Subcutaneous adipose tissue (tissue), 4 donors: ENCODE results near the gene PLBD1. TPM values are rescaled to one million over a fixed set of nuclear protein-coding genes. Genes with fewer than 3 reads are reported as not detected.

Source experiments
- CTCF ChIP-seq: fragments of 450-650 bp; IDR thresholded peaks from one replicate; pipeline ENCODE4 v1.5.1; 2016; ENCODE audit warnings: low read depth, mild to moderate bottlenecking, control low read depth, antibody characterized with exemption, moderate library complexity
- total RNA-seq, 4 donors: library from RNA; depleted of rRNA; stranded (reverse); fragments of >200 nt; gene quantifications; one replicate each; pipeline ENCODE4 v1.1.0, GENCODE V29; 2016

PLBD1 gene
- total RNA-seq, 4 donors from 2014 or later: 16.2 to 63.9 (median 21.7) TPM

GRCh38 chr12:14537088-14537487 lies 30.6 kb downstream of the PLBD1 start:
- TF ChIP-seq CTCF: no peak

- TF ChIP-seq CTCF: no peak
These were observed 35.5 kb downstream of the PLBD1 start for GRCh38 chr12:14532152-14532551.

GRCh38 chr12:14525964-14526363 lies 41.7 kb downstream of the PLBD1 start:
- TF ChIP-seq CTCF: no peak

GRCh38 chr12:14521822-14522221 lies 45.9 kb downstream of the PLBD1 start:
- TF ChIP-seq CTCF: no peak

GRCh38 chr12:14514946-14515345 lies 52.7 kb downstream of the PLBD1 start:
- TF ChIP-seq CTCF: no peak

- no peak for TF ChIP-seq CTCF
These were observed 53.4 kb downstream of the PLBD1 start for GRCh38 chr12:14514154-14514842.

- no peak for TF ChIP-seq CTCF
These were observed 57.1 kb downstream of the PLBD1 start for GRCh38 chr12:14510574-14510973.
